K562 (cell line): ENCODE data around the gene LRRC4. TPM values are rescaled to one million over a fixed set of nuclear protein-coding genes. Genes with fewer than 3 reads are reported as not detected.
A peak's percentile ranks its signal among the peaks of the same experiment; 100 is the strongest.

Experiments
- ATAC-seq: fragments of 200-7000 bp; cut with Tn5 transposase; 3 replicates; pipeline ENCODE4 v1.9.1; 2020; ENCODE audit warnings: moderate library complexity
- BruUV-seq: library from RNA; stranded (reverse); fragments of 400-500 nt; replicated peaks from 2 replicates; lab custom pipeline; 2021; lab: Mats Ljungman, UMichigan
- CTCF ChIA-PET: fragments of 300-600 bp; formaldehyde crosslinking; extraction: SDS; loops from one replicate; lab custom pipeline; 2021; ENCODE audit warnings: low intra/inter-chr PET ratio; lab: Yijun Ruan, JAX
- POLR2A ChIA-PET: fragments of 300-600, 350-650 bp; sonication (Branson Sonifier 250); formaldehyde crosslinking; extraction: SDS; loops from one replicate; lab custom pipeline; 2021; ENCODE audit warnings: antibody characterized with exemption, inconsistent platforms; lab: Yijun Ruan, JAX
- DNase-seq, 4 experiments: peaks; one replicate each; pipeline versions ENCODE4 v3.0.0 to v3.0.0-alpha.2; 2011 to 2018; ENCODE audit warnings: low spot score in 3 of 4, mixed read lengths in 3 of 4; ENCODE audit errors: extremely low read depth in 1 of 4
- FAIRE-seq: peaks from 2 replicates; lab custom pipeline; 2011; peaks lifted over from hg19 to GRCh38; lab: Jason Lieb, UNC
- H2AFZ ChIP-seq: 2 replicates; pipeline ENCODE4 v1.6.0; 2011; ENCODE audit warnings: low read depth, low read length, control low read depth, inconsistent platforms
- H3K27ac ChIP-seq: fragments of 200-600 bp; 3 replicates; pipeline ENCODE4 v1.8.0; 2011; ENCODE audit warnings: low read depth, mild to moderate bottlenecking, control low read depth, inconsistent platforms, low read length, moderate library complexity, mixed read lengths; ENCODE audit errors: extremely low read depth
- H3K27me3 ChIP-seq, 2 experiments: fragments of 300-600 bp in 1 of 2; 2 replicates in 1 of 2; 3 replicates in 1 of 2; pipeline versions ENCODE4 v1.6.0 to v1.8.0; 2011; ENCODE audit warnings: inconsistent platforms in 2 of 2, low read length in 2 of 2, mild to moderate bottlenecking in 1 of 2, mixed read lengths in 1 of 2, moderate library complexity in 1 of 2; ENCODE audit not compliant: control insufficient read depth in 2 of 2, insufficient read depth in 2 of 2
- H3K36me3 ChIP-seq: fragments of 300-600 bp; 3 replicates; pipeline ENCODE4 v1.8.0; 2011; ENCODE audit warnings: mild to moderate bottlenecking, low read length, inconsistent platforms; ENCODE audit not compliant: control insufficient read depth, insufficient read depth
- H3K4me1 ChIP-seq, 2 experiments: fragments of 200-600 bp in 1 of 2; replicated peaks in 1 of 2; 2 replicates in 1 of 2; 3 replicates in 1 of 2; pipeline versions ENCODE4 v1.5.1 to v1.8.0; 2011; ENCODE audit warnings: inconsistent platforms in 2 of 2, low read length in 2 of 2, mild to moderate bottlenecking in 1 of 2, mixed read lengths in 1 of 2, moderate library complexity in 1 of 2; ENCODE audit not compliant: control insufficient read depth in 2 of 2, insufficient read depth in 2 of 2
- H3K4me2 ChIP-seq: 2 replicates; pipeline ENCODE4 v1.6.1; 2011; ENCODE audit warnings: low read length, control low read depth, inconsistent platforms, mixed read lengths; ENCODE audit not compliant: insufficient read depth
- H3K4me3 ChIP-seq: fragments of 200-600 bp; sonication (generic), shearing (Covaris generic); 2 replicates; pipeline ENCODE4 v1.5.1; 2016; ENCODE audit warnings: control low read depth, inconsistent platforms
- H3K79me2 ChIP-seq: fragments of 200-600 bp; 3 replicates; pipeline ENCODE4 v1.8.0; 2011; ENCODE audit warnings: low read length, inconsistent platforms; ENCODE audit not compliant: control insufficient read depth, insufficient read depth
- H3K9ac ChIP-seq, 2 experiments: 2 replicates each; pipeline versions ENCODE4 v1.6.0 to v1.6.1; 2011; ENCODE audit warnings: low read depth in 2 of 2, low read length in 2 of 2, control low read depth in 1 of 2, inconsistent platforms in 1 of 2, mild to moderate bottlenecking in 1 of 2, mixed read lengths in 1 of 2; ENCODE audit not compliant: insufficient read depth in 1 of 2
- H3K9me1 ChIP-seq: one replicate; pipeline ENCODE4 v1.6.0; 2011; ENCODE audit warnings: inconsistent platforms, mild to moderate bottlenecking, low read length, moderate library complexity; ENCODE audit not compliant: control insufficient read depth, insufficient read depth
- H3K9me3 ChIP-seq: replicated peaks from 2 replicates; pipeline ENCODE4 v1.5.1; 2011; ENCODE audit warnings: low read depth, low read length, inconsistent platforms; ENCODE audit not compliant: control insufficient read depth, insufficient read depth
- H4K20me1 ChIP-seq: replicated peaks from 2 replicates; pipeline ENCODE4 v1.6.1; 2011; ENCODE audit warnings: low read length, inconsistent platforms, mixed read lengths; ENCODE audit not compliant: control insufficient read depth, insufficient read depth
- FOSL1 ChIP-seq: fragments of 200-800 bp; sonication (Bioruptor generic); conservative IDR thresholded peaks from 2 replicates; pipeline ENCODE4 v1.6.1; 2016; ENCODE audit warnings: missing genetic modification characterization, missing compliant biosample characterization
- JUND ChIP-seq, 2 experiments: IDR thresholded peaks; 2 replicates in 1 of 2; 3 replicates in 1 of 2; pipeline ENCODE4 v1.6.1; 2011; ENCODE audit warnings: borderline replicate concordance in 2 of 2, low read depth in 2 of 2, low read length in 2 of 2, improper control_type of control experiment in 1 of 2, missing biosample characterization in 1 of 2, missing genetic modification characterization in 1 of 2, missing genetic modification reagents in 1 of 2
- MBD2 ChIP-seq: sonication (generic); IDR thresholded peaks from 2 replicates; pipeline ENCODE4 v1.6.1; 2016; ENCODE audit warnings: low read depth, borderline replicate concordance
- MEF2D ChIP-seq: conservative IDR thresholded peaks from 2 replicates; pipeline ENCODE4 v1.6.1; 2016; ENCODE audit warnings: low read depth, missing genetic modification characterization, missing compliant biosample characterization
- NFIC ChIP-seq: fragments of 450-650 bp; IDR thresholded peaks from 2 replicates; pipeline ENCODE4 v1.6.1; 2017; ENCODE audit warnings: mild to moderate bottlenecking, inconsistent platforms
- NR0B1 ChIP-seq: fragments of 450-650 bp; IDR thresholded peaks from one replicate; pipeline ENCODE4 v1.6.1; 2018; ENCODE audit warnings: mild to moderate bottlenecking, moderate library complexity; ENCODE audit not compliant: partially characterized antibody
- SOX6 ChIP-seq: fragments of 450-650 bp; IDR thresholded peaks from 2 replicates; pipeline ENCODE4 v1.6.1; 2014; ENCODE audit warnings: mild to moderate bottlenecking
- UBTF ChIP-seq, 2 experiments: IDR thresholded peaks; 2 replicates each; pipeline ENCODE4 v1.6.1; 2012; ENCODE audit warnings: improper control_type of control experiment in 2 of 2, low read depth in 2 of 2, low read length in 2 of 2, borderline replicate concordance in 1 of 2
- WGBS: fragments of 100-300 bp; shearing (Covaris generic); methylation state at CpG from one replicate; pipeline ENCODE4 v1.1.6; 2016; ENCODE audit warnings: low coverage, mixed read lengths; ENCODE audit not compliant: insufficient coverage; ENCODE audit errors: missing lambda C conversion rate; 5-methylcytosine and 5-hydroxymethylcytosine counted together
- in situ Hi-C: fragments of 300-500 bp; cut with MboI; formaldehyde crosslinking; loops from 4 replicates; pipeline ENCODE4 v1.15.0; 2018; ENCODE audit warnings: inconsistent platforms, mixed read lengths
- intact Hi-C: fragments of 100-400 bp; cut with micrococcal nuclease; formaldehyde crosslinking; loops from 2 replicates; pipeline ENCODE4 v1.14.2; 2022
- polyA plus RNA-seq, 8 experiments: library from polyadenylated mRNA; depleted of rRNA in 4 of 8; stranded (reverse) in 5 of 8; unstranded in 3 of 8; fragments of >200 nt; fragmentation: Nextera tagmentation in 2 of 8; fragmentation: Illumina TruSeq in 1 of 8; extraction: Ambion mirVana in 2 of 8; extraction: Trizol in 1 of 8; gene quantifications; 2 replicates each; pipeline versions ENCODE4 v1.2.1 to v1.2.3, GENCODE V29; 2011 to 2014; ENCODE audit warnings: inconsistent platforms in 1 of 8, missing spikeins in 1 of 8
- total RNA-seq, 7 experiments: library from RNA; depleted of rRNA in 6 of 7; stranded (reverse); fragments of >200 nt in 6 of 7; fragmentation: Illumina TruSeq in 2 of 7; extraction: Trizol in 2 of 7; gene quantifications; 2 replicates each; pipeline versions ENCODE4 v1.2.1 to v1.2.3, GENCODE V29; 2011 to 2021; ENCODE audit warnings: low replicate concordance in 1 of 7
- TF ChIP-seq, protein P1 (sequence below): IDR thresholded peaks from 2 replicates; pipeline ENCODE4 v1.6.1; 2012; ENCODE audit warnings: low read depth, low read length, improper control_type of control experiment, borderline replicate concordance

LRRC4 gene
- total and polyA plus RNA-seq, 9 of the 15 experiments (the other 6 are each of a cell fraction or from before 2014, with no cell fraction given), result 0.04 to 0.11 TPM; not detected in 7

GRCh38 chr7:128041203-128041602, 10.0 kb upstream of the LRRC4 start:
- H3K27me3 ChIP-seq, result no peaks in the 10 kb centered on the region
- POLR2A ChIA-PET, result interaction anchor here (1.1 to 1.6 kb wide), 2 partner anchors 9 to 11 kb away, joined by 3 to 4 read pairs; no protein-coding TSS in a partner anchor
- H3K4me3 ChIP-seq, result no peak overlapping the region
- TF ChIP-seq UBTF (IDR thresholded peaks at IDR 0.05; ENCODE audit: borderline replicate concordance in 1 of 2, low read depth in 2 of 2, low read length in 2 of 2) (no peak), NR0B1 (no peak), MBD2 (no peak), FOSL1 (tag) (peak; percentile 45; the same call in 1 of the 2 replicates), SOX6 (no peak), MEF2D (tag) (no peak), NFIC (peak; percentile 56), JUND (IDR thresholded peaks at IDR 0.05; ENCODE audit: borderline replicate concordance, low read depth, low read length) (peak; percentile 51; the same call in 1 of the 2 replicates), JUND (tag; IDR thresholded peaks at IDR 0.05; ENCODE audit: borderline replicate concordance, low read depth, low read length) (no peak)
- TF ChIP-seq, protein P1, sequence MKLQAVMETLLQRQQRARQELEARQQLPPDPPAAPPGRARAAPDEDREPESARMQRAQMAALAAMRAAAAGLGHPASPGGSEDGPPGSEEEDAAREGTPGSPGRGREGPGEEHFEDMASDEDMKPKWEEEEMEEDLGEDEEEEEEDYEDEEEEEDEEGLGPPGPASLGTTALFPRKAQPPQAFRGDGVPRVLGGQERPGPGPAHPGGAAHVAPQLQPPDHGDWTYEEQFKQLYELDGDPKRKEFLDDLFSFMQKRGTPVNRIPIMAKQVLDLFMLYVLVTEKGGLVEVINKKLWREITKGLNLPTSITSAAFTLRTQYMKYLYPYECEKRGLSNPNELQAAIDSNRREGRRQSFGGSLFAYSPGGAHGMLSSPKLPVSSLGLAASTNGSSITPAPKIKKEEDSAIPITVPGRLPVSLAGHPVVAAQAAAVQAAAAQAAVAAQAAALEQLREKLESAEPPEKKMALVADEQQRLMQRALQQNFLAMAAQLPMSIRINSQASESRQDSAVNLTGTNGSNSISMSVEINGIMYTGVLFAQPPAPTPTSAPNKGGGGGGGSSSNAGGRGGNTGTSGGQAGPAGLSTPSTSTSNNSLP, result no peak
- H3K36me3 ChIP-seq, result peaks cover 19% of the 10 kb centered on the region
- CTCF ChIA-PET, result no interaction called here
- no peaks in the 10 kb centered on the region for H3K4me1 ChIP-seq
- H3K4me2 ChIP-seq, result no peak overlapping the region
- no peak overlapping the region for H3K9ac ChIP-seq
- H3K9me1 ChIP-seq, result no peaks in the 10 kb centered on the region
- no peak for ATAC-seq
- peaks cover 43% of the 10 kb centered on the region for H4K20me1 ChIP-seq
- H3K79me2 ChIP-seq, result no peaks in the 10 kb centered on the region
- BruUV-seq, result no TSS peak
- no peak overlapping the region for H3K27ac ChIP-seq
- in situ Hi-C loops, result no loop called here
- intact Hi-C loops, result loop anchor here (5.0 kb wide), 1 partner anchor 81 kb away; no protein-coding TSS in a partner anchor
- 54% methylated on average over 7 of the region's 7 CpGs for WGBS
- FAIRE-seq, result no peak
- DNase-seq, result no peak
- no peaks in the 10 kb centered on the region for H3K9me3 ChIP-seq
- no peak overlapping the region for H2AFZ ChIP-seq
